H1 (cell line): Measurements from ENCODE around the gene SLC9A7. TPM values are rescaled to one million over a fixed set of nuclear protein-coding genes. Genes with fewer than 3 reads are reported as not detected.

Experiments
- CTCF ChIA-PET: fragments of 300-600 bp; sonication (Branson Sonifier 250); formaldehyde crosslinking; loops from one replicate; lab custom pipeline; 2021; ENCODE audit not compliant: partially characterized antibody; lab: Charles Lee
- POLR2A ChIA-PET: fragments of 300-600 bp; sonication (Branson Sonifier 250); formaldehyde crosslinking; loops from one replicate; lab custom pipeline; 2021; ENCODE audit warnings: inconsistent platforms; ENCODE audit not compliant: partially characterized antibody; lab: Charles Lee
- DNase-seq, 2 experiments: peaks; one replicate each; pipeline versions ENCODE4 v3.0.0 to v3.0.0-alpha.2; 2010 to 2022; ENCODE audit warnings: low spot score in 2 of 2, low read depth in 1 of 2, mixed read lengths in 1 of 2
- FAIRE-seq: peaks from 2 replicates; lab custom pipeline; 2011; peaks lifted over from hg19 to GRCh38; lab: Jason Lieb, UNC
- H2AFZ ChIP-seq: 2 replicates; pipeline ENCODE4 v1.8.1; 2012; ENCODE audit warnings: low read length, inconsistent platforms
- H2AK5ac ChIP-seq: 2 replicates; pipeline ENCODE4 v1.6.1; 2013; ENCODE audit warnings: low read depth, low read length
- H2BK120ac ChIP-seq: replicated peaks from 2 replicates; pipeline ENCODE3; 2013; ENCODE audit warnings: low read depth, low read length, inconsistent platforms
- H2BK12ac ChIP-seq: 2 replicates; pipeline ENCODE4 v1.6.1; 2013; ENCODE audit warnings: low read depth, low read length
- H2BK15ac ChIP-seq: 2 replicates; pipeline ENCODE4 v1.6.1; 2013; ENCODE audit warnings: low read length
- H2BK20ac ChIP-seq: 2 replicates; pipeline ENCODE4 v1.6.1; 2013; ENCODE audit warnings: low read length
- H2BK5ac ChIP-seq: 2 replicates; pipeline ENCODE4 v1.6.1; 2013; ENCODE audit warnings: low read depth, low read length
- H3K14ac ChIP-seq: 2 replicates; pipeline ENCODE4 v1.6.1; 2013; ENCODE audit warnings: inconsistent platforms; ENCODE audit not compliant: insufficient read length
- H3K18ac ChIP-seq: 2 replicates; pipeline ENCODE4 v1.6.1; 2013; ENCODE audit warnings: low read length; ENCODE audit errors: extremely low read depth
- H3K23ac ChIP-seq: 2 replicates; pipeline ENCODE4 v1.6.1; 2013; ENCODE audit warnings: inconsistent platforms; ENCODE audit not compliant: insufficient read length
- H3K23me2 ChIP-seq: 2 replicates; pipeline ENCODE4 v1.6.1; 2013; ENCODE audit warnings: low read depth, low read length
- H3K27ac ChIP-seq: 2 replicates; pipeline ENCODE4 v1.6.1; 2011; ENCODE audit warnings: low read depth, low read length, inconsistent platforms
- H3K27me3 ChIP-seq, 4 experiments: replicated peaks in 1 of 4; 1 replicate in 1 of 4; 2 replicates in 3 of 4; pipeline versions ENCODE4 v1.6.1 to v1.8.1; 2011 to 2013; ENCODE audit warnings: low read length in 3 of 4, mild to moderate bottlenecking in 3 of 4, inconsistent platforms in 2 of 4, mixed read lengths in 2 of 4, moderate library complexity in 1 of 4; ENCODE audit not compliant: control insufficient read depth in 3 of 4, insufficient read depth in 3 of 4; ENCODE audit errors: extremely low read depth in 1 of 4
- H3K36me3 ChIP-seq, 4 experiments: 2 replicates each; pipeline versions ENCODE4 v1.6.1 to v1.8.1; 2011 to 2013; ENCODE audit warnings: mild to moderate bottlenecking in 4 of 4, low read length in 3 of 4, moderate library complexity in 2 of 4, control low read depth in 1 of 4, inconsistent platforms in 1 of 4; ENCODE audit not compliant: insufficient read depth in 4 of 4, control insufficient read depth in 2 of 4
- H3K4ac ChIP-seq: replicated peaks from 2 replicates; pipeline ENCODE3; 2013; ENCODE audit warnings: low read length, low read depth, mixed read lengths, inconsistent platforms; ENCODE audit not compliant: insufficient read length
- H3K4me1 ChIP-seq, 4 experiments: replicated peaks in 1 of 4; 1 replicate in 1 of 4; 2 replicates in 3 of 4; pipeline versions ENCODE4 v1.6.1 to v1.8.1; 2011 to 2013; ENCODE audit warnings: low read length in 3 of 4, inconsistent platforms in 2 of 4, mixed read lengths in 1 of 4; ENCODE audit not compliant: insufficient read depth in 4 of 4, control insufficient read depth in 3 of 4
- H3K4me2 ChIP-seq, 2 experiments: 2 replicates each; pipeline versions ENCODE4 v1.6.1 to v1.8.1; 2011 to 2013; ENCODE audit warnings: low read depth in 2 of 2, low read length in 2 of 2, control low read depth in 1 of 2, inconsistent platforms in 1 of 2, mild to moderate bottlenecking in 1 of 2; ENCODE audit not compliant: insufficient read depth in 1 of 2
- H3K4me3 ChIP-seq, 4 experiments: fragments of 200-600, 300-600 bp in 1 of 4; sonication (generic), shearing (Covaris generic), sonication (Bioruptor Twin) in 1 of 4; 2 replicates each; pipeline versions ENCODE4 v1.5.1 to v1.8.1; 2011 to 2016; ENCODE audit warnings: low read length in 4 of 4, low read depth in 3 of 4, control low read depth in 2 of 4, inconsistent platforms in 2 of 4, mild to moderate bottlenecking in 2 of 4, mixed read lengths in 1 of 4, moderate library complexity in 1 of 4; ENCODE audit not compliant: insufficient read depth in 2 of 4; ENCODE audit errors: extremely low read depth in 1 of 4
- H3K56ac ChIP-seq: replicated peaks from 2 replicates; pipeline ENCODE3; 2013; ENCODE audit warnings: low read depth, mild to moderate bottlenecking, mixed read lengths, low read length, inconsistent platforms; ENCODE audit not compliant: insufficient read length
- H3K79me1 ChIP-seq: 2 replicates; pipeline ENCODE4 v1.6.1; 2013; ENCODE audit warnings: low read depth, low read length, control low read depth
- H3K79me2 ChIP-seq, 2 experiments: 2 replicates each; pipeline versions ENCODE4 v1.6.1 to v1.8.1; 2012 to 2013; ENCODE audit warnings: low read length in 2 of 2, mild to moderate bottlenecking in 2 of 2, inconsistent platforms in 1 of 2; ENCODE audit not compliant: insufficient read depth in 2 of 2, control insufficient read depth in 1 of 2
- H3K9ac ChIP-seq, 4 experiments: replicated peaks in 1 of 4; 1 replicate in 1 of 4; 2 replicates in 3 of 4; pipeline versions ENCODE4 v1.6.1 to v1.8.1; 2011 to 2013; ENCODE audit warnings: low read depth in 3 of 4, low read length in 3 of 4, control low read depth in 2 of 4, mild to moderate bottlenecking in 2 of 4, moderate library complexity in 2 of 4, inconsistent platforms in 1 of 4; ENCODE audit errors: extremely low read depth in 1 of 4
- H3K9me3 ChIP-seq, 2 experiments: 2 replicates each; pipeline versions ENCODE4 v1.6.1 to v1.8.1; 2012 to 2013; ENCODE audit warnings: mild to moderate bottlenecking in 2 of 2, moderate library complexity in 2 of 2, control low read depth in 1 of 2, inconsistent platforms in 1 of 2, low read depth in 1 of 2, low read length in 1 of 2, mixed read lengths in 1 of 2; ENCODE audit not compliant: insufficient read depth in 2 of 2
- H4K20me1 ChIP-seq, 2 experiments: replicated peaks in 1 of 2; 2 replicates each; pipeline versions ENCODE3 to v1.8.1; 2011 to 2013; ENCODE audit warnings: inconsistent platforms in 2 of 2, low read length in 2 of 2, mild to moderate bottlenecking in 1 of 2; ENCODE audit not compliant: insufficient read depth in 2 of 2, control insufficient read depth in 1 of 2
- H4K5ac ChIP-seq: 2 replicates; pipeline ENCODE4 v1.6.1; 2013; ENCODE audit warnings: low read length, low read depth, mixed read lengths, inconsistent platforms; ENCODE audit not compliant: insufficient read length
- H4K8ac ChIP-seq: 2 replicates; pipeline ENCODE4 v1.8.0; 2013; ENCODE audit warnings: mild to moderate bottlenecking, moderate library complexity, low read length, inconsistent platforms; ENCODE audit not compliant: insufficient read depth; ENCODE audit errors: extremely low read depth
- H4K91ac ChIP-seq: replicated peaks from 2 replicates; pipeline ENCODE3; 2013; ENCODE audit warnings: low read length, mixed read lengths, inconsistent platforms; ENCODE audit not compliant: insufficient read length
- CREB1 ChIP-seq: IDR thresholded peaks from 2 replicates; pipeline ENCODE4 v1.6.1; 2012; ENCODE audit warnings: inconsistent platforms
- EGR1 ChIP-seq: IDR thresholded peaks from 2 replicates; pipeline ENCODE4 v1.6.1; 2011; ENCODE audit warnings: low read depth, low read length, borderline replicate concordance
- NRF1 ChIP-seq: IDR thresholded peaks from 2 replicates; pipeline ENCODE4 v1.6.1; 2011; ENCODE audit warnings: mild to moderate bottlenecking, low read depth, low read length, improper control_type of control experiment
- WGBS, 2 experiments: shearing (Covaris generic) in 1 of 2; methylation state at CpG; one replicate each; pipeline versions ENCODE4 v1.1.6 to v1.1.7; 2013 to 2015; ENCODE audit warnings: low lambda C conversion rate in 2 of 2, mixed read lengths in 2 of 2, inconsistent platforms in 1 of 2, low coverage in 1 of 2, missing lambda C conversion rate in 1 of 2; ENCODE audit not compliant: insufficient replicate concordance in 2 of 2, insufficient coverage in 1 of 2, insufficient read length in 1 of 2; ENCODE audit errors: extremely low coverage in 1 of 2, missing lambda C conversion rate in 1 of 2; 5-methylcytosine and 5-hydroxymethylcytosine counted together
- polyA plus RNA-seq, 7 experiments: library from polyadenylated mRNA; depleted of rRNA in 3 of 7; stranded (reverse) in 5 of 7; unstranded in 2 of 7; fragments of >200 nt in 5 of 7; fragments of 200-250 nt in 2 of 7; gene quantifications; 1 replicate in 5 of 7; 2 replicates in 1 of 7; 4 replicates in 1 of 7; pipeline versions ENCODE4 v1.2.1 to v1.2.3, GENCODE V29; 2011 to 2013; ENCODE audit warnings: missing spikeins in 2 of 7, mixed read lengths in 2 of 7
- total RNA-seq: library from RNA; stranded (reverse); fragmentation: NEBNext Ultra II Directional; extraction: Animal tissue kit (Norgen Biotek cat#: 25700); gene quantifications from 2 replicates; pipeline ENCODE4 v1.2.1, GENCODE V29; 2021

Gene SLC9A7
- total and polyA plus RNA-seq, 2 of the 8 experiments (the other 6 are each of a cell fraction or from before 2014, with no cell fraction given), result 6.7 to 17.2 TPM

GRCh38 chrX:46750889-46751288 is 8.0 kb downstream of the SLC9A7 start:
- POLR2A ChIA-PET, result no interaction called here

More at GRCh38 chrX:46750889-46751288, 8.0 kb downstream of the SLC9A7 start:
- no peak overlapping the region for H3K4me2 ChIP-seq
- H2BK15ac ChIP-seq, result no peak overlapping the region
- no peak overlapping the region for H2AFZ ChIP-seq
- WGBS, 2 experiments, result 67% methylated on average over 1 of the region's 1 CpG; no CpG with 5 or more reads in 1 of the 2 experiments
- H2AK5ac ChIP-seq, result no peak overlapping the region
- H2BK5ac ChIP-seq, result no peak overlapping the region
- no peak overlapping the region for H3K14ac ChIP-seq
- no peak overlapping the region for H4K8ac ChIP-seq
- no peak overlapping the region for H3K23ac ChIP-seq
- peaks cover 0 to 24% of the 10 kb centered on the region in 2 experiments; a peak in 2 of 4 replicates for H3K79me2 ChIP-seq
- no peak overlapping the region for H3K56ac ChIP-seq
- no peak overlapping the region for H2BK20ac ChIP-seq
- TF ChIP-seq EGR1, result no peak
- no peak for TF ChIP-seq NRF1
- TF ChIP-seq CREB1, result no peak
- H3K4me1 ChIP-seq, result peaks cover 0 to 6% (median 5%) of the 10 kb centered on the region in 4 experiments; a peak in 3 of 7 replicates
- DNase-seq, result no peak
- H4K5ac ChIP-seq, result no peak overlapping the region
- no peak overlapping the region for H3K27ac ChIP-seq
- no peaks in the 10 kb centered on the region for H3K36me3 ChIP-seq
- H4K91ac ChIP-seq, result no peak overlapping the region
- no peaks in the 10 kb centered on the region for H4K20me1 ChIP-seq
- CTCF ChIA-PET, result interaction anchor here (1.2 kb wide), 1 partner anchor 8 kb away, joined by 4 read pairs; the partner anchor contains the start of gene SLC9A7
- H3K27me3 ChIP-seq, result no peaks in the 10 kb centered on the region
- FAIRE-seq, result no peak
- no peak overlapping the region for H3K4ac ChIP-seq
- H3K4me3 ChIP-seq, result no peak overlapping the region
- H3K18ac ChIP-seq, result no peak overlapping the region
- H2BK120ac ChIP-seq, result no peak overlapping the region
- H2BK12ac ChIP-seq, result no peak overlapping the region
- H3K9ac ChIP-seq, result no peak overlapping the region
- H3K23me2 ChIP-seq, result no peaks in the 10 kb centered on the region
- H3K9me3 ChIP-seq, result no peaks in the 10 kb centered on the region
- no peaks in the 10 kb centered on the region for H3K79me1 ChIP-seq
